Brain microvascular endothelial cell (primary cell): Measurements from ENCODE around the gene PIPOX.
A peak's percentile ranks its signal among the peaks of the same experiment; 100 is the strongest.

Source experiments
- DNase-seq: peaks from one replicate; pipeline ENCODE4 v3.0.0-alpha.2; 2020
- H3K27ac ChIP-seq: fragments of 250-450 bp; sonication (Bioruptor Pico); 2 replicates; pipeline ENCODE4 v1.5.1; 2020; ENCODE audit warnings: mild to moderate bottlenecking, moderate library complexity
- H3K27me3 ChIP-seq: fragments of 250-450 bp; sonication (Bioruptor Pico); replicated peaks from 2 replicates; pipeline ENCODE4 v1.5.1; 2020; ENCODE audit warnings: mild to moderate bottlenecking
- H3K36me3 ChIP-seq: fragments of 250-450 bp; sonication (Bioruptor Pico); replicated peaks from 2 replicates; pipeline ENCODE4 v1.5.1; 2020; ENCODE audit warnings: mild to moderate bottlenecking
- H3K4me3 ChIP-seq: 2 replicates; pipeline ENCODE4 v1.5.1; 2011; ENCODE audit warnings: low read depth, mild to moderate bottlenecking, control low read depth, low read length, moderate library complexity
- CTCF ChIP-seq: IDR thresholded peaks from 2 replicates; pipeline ENCODE4 v1.5.1; 2011; ENCODE audit warnings: low read depth, mild to moderate bottlenecking, moderate library complexity, low read length, control low read depth, inconsistent platforms; ENCODE audit errors: missing control alignments
- in situ Hi-C: cut with HindIII; loops from 2 replicates; pipeline ENCODE4 v1.10.0; 2017; ENCODE audit warnings: low sequenced_read_pairs, low pct_ligation_motif_present

Gene PIPOX

GRCh38 chr17:29034510-29034909 is 8.4 kb upstream of the PIPOX start:
- in situ Hi-C loops = no loop called here
- no peak for DNase-seq
- H3K4me3 ChIP-seq = no peak overlapping the region
- H3K27ac ChIP-seq = no peak overlapping the region
- H3K27me3 ChIP-seq = peaks cover 43% of the 10 kb centered on the region
- H3K36me3 ChIP-seq = no peaks in the 10 kb centered on the region
- no peak for TF ChIP-seq CTCF

- Histone ChIP-seq H3K36me3 (no peaks in the 10 kb centered on the region), H3K27me3 (peaks cover 40% of the 10 kb centered on the region), H3K4me3 (no peak overlapping the region), H3K27ac (no peak overlapping the region)
- no peak for DNase-seq
- in situ Hi-C loops = no loop called here
- TF ChIP-seq CTCF = no peak
Measured at GRCh38 chr17:29036584-29036983, 6.4 kb upstream of the PIPOX start.

- Histone ChIP-seq H3K36me3 (no peaks in the 10 kb centered on the region), H3K27me3 (peaks cover 28% of the 10 kb centered on the region), H3K27ac (no peak overlapping the region), H3K4me3 (no peak overlapping the region)
- no peak for TF ChIP-seq CTCF
- in situ Hi-C loops = no loop called here
- no peak for DNase-seq
Measured at GRCh38 chr17:29037739-29038084, 5.2 kb upstream of the PIPOX start.

GRCh38 chr17:29038085-29038795 is 4.7 kb upstream of the PIPOX start:
- DNase-seq = no peak
- H3K4me3 ChIP-seq = no peak overlapping the region
- no peak for TF ChIP-seq CTCF
- H3K27me3 ChIP-seq = peaks cover 25% of the 10 kb centered on the region
- H3K36me3 ChIP-seq = no peaks in the 10 kb centered on the region
- in situ Hi-C loops = no loop called here
- H3K27ac ChIP-seq = no peak overlapping the region

GRCh38 chr17:29039764-29040598 is 3.0 kb upstream of the PIPOX start:
- Histone ChIP-seq H3K36me3 (no peaks in the 10 kb centered on the region), H3K4me3 (no peak overlapping the region), H3K27me3 (peaks cover 22% of the 10 kb centered on the region), H3K27ac (no peak overlapping the region)
- in situ Hi-C loops = no loop called here
- TF ChIP-seq CTCF = no peak
- DNase-seq = peak; percentile 67
